Hematopoietic multipotent progenitor cell treated with erythropoietin and hydrocortisone succinate and interleukin-3 and kit ligand, for 17 days (in vitro differentiated cells): ENCODE measurements around the gene CHRNA10.

ENCODE experiments used
- DNase-seq: peaks from one replicate; pipeline ENCODE4 v3.0.0-alpha.2; 2015; ENCODE audit warnings: low spot score

CHRNA10 gene, protein sequence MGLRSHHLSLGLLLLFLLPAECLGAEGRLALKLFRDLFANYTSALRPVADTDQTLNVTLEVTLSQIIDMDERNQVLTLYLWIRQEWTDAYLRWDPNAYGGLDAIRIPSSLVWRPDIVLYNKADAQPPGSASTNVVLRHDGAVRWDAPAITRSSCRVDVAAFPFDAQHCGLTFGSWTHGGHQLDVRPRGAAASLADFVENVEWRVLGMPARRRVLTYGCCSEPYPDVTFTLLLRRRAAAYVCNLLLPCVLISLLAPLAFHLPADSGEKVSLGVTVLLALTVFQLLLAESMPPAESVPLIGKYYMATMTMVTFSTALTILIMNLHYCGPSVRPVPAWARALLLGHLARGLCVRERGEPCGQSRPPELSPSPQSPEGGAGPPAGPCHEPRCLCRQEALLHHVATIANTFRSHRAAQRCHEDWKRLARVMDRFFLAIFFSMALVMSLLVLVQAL

DNA sequence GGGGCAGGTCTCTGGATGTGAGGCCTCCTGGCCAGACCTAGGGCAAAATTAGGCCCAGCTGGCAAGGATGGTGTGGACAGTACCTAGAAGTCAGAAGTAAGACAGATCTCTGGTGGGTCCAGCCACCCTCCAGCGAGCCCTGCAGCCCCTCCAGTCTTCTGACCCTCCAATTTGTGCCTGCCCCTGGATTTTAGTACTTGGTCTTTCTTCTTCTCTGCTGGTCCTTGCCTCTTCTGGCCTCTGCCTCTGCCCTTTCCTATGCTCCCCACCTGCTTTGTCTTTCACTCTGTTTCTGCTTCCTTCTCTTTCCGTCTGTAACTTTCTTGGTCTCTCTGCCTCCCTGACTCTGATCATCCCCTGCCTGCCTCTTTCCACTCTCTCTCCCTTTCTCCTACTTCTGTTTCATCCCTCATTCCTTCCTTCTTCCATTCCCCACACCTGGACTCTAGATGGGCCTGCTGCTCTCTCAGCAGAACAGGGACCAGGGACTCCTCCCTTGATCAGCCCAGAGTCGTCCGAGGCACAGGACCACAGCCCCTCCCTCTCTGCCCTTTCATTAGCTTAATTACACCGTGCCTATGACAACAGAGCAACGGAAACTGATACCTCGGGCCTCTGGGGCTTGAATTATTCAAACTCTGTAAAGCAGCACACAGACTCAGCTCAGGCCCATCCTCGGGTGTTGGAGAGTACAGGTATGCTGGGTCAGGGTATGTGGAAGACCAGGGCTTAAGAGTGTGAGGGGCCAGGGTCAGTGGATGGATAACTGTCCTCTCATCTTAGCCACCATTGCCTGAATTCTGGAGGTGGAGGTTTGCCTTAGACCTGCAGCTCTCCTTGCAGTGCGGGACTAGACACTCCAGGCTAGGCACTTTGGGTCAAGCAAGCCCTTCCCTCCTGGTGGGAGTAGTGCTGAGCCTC, at the start of gene CHRNA10:
Gene CHRNA10, minus strand, starts transcription at position 51 of the 921 bp plus-strand sequence. CDS start 72 bp downstream, outside the sequence.
- no peak for DNase-seq

DNA sequence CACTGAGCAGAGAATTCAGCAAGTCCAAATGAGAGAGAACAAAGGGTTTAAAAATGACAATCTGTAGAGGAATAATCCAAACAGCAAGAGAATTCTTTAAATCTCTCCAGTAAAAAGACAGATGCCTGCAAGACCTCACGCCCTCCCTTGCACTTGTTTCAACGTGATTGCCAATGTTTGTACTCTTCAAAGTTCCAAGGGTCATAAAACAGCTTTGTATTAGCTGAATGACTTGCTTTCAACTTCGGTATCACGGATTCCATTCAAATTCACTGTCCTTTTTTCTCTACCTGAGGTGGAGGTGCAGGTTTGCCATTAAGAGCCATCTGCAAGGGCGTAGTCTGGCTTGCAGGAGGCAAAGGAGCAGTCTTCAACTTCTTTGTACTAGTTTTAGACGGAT, 41.1 kb upstream of the CHRNA10 start:
- no peak for DNase-seq

DNA sequence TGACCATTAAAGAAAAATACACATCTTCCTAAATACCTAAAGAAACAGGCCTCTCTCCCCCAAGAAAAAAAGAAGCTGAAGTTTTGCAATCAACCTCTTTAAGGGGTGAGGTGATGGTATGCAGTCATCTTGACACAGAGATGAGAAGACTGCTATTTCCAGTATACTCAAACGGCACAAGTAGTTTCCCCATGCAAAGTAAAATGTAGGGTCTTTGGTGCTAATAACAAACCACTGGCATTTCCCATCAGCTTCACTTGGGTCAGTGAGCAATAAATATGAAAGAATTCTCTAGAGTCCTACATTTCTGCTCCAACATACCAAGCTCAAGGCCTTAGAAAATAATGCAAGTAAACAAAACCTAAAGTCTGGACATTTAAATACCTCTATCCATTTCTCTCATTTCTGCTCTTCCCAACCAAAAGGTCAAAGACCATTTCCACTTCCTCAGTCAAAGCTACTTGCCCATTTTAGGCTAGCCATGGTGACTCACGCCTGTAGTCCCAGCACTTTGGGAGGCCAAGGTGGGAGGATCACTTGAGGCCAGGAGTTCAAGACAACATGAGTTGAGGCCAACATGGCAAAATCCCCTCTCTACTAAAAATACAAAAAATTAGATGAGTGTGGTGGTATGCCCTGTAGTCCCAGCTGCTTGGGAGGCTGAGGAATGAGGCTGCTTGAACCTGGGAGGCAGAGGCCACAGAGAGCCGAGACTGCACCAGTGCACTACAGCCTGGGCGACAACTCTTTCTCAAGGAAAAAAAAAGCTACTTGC, 39.5 kb upstream of the CHRNA10 start:
- no peak for DNase-seq

GRCh38 chr11:3709977-3710376, 38.8 kb upstream of the CHRNA10 start:
- no peak for DNase-seq

GRCh38 chr11:3707176-3707575, 36.0 kb upstream of the CHRNA10 start:
- DNase-seq: no peak

GRCh38 chr11:3703383-3703782, 32.2 kb upstream of the CHRNA10 start:
- no peak for DNase-seq

GRCh38 chr11:3700910-3701309, 29.7 kb upstream of the CHRNA10 start:
- DNase-seq: no peak

- DNase-seq: no peak
These were observed 29.2 kb upstream of the CHRNA10 start for GRCh38 chr11:3700410-3700809.

- no peak for DNase-seq
These were observed 15.6 kb upstream of the CHRNA10 start for GRCh38 chr11:3686751-3687150.

GRCh38 chr11:3685923-3686322, 14.7 kb upstream of the CHRNA10 start:
- no peak for DNase-seq

GRCh38 chr11:3684819-3685172, 13.6 kb upstream of the CHRNA10 start:
- DNase-seq: no peak

GRCh38 chr11:3684129-3684818, 13.1 kb upstream of the CHRNA10 start:
- no peak for DNase-seq

DNA sequence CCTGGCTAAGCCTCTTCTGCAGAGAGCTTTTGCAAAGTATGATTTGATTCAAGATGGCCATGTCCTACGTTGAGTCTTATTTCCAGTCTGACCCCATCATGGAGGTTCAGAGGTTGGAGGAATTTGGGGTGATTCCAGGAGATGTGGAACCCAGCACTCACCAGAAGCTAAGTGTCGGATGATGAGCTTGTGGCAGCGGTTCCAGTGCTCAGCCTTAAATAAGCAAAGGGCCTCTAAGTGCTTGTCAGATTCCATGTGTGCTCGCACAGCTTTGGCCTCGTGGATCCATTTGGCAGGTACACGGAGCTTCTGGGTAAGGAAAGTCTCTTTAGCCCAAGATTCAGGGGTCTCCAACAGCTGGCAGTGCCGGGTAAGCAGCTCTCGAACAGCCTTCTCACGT, 11.9 kb upstream of the CHRNA10 start:
- no peak for DNase-seq

- DNase-seq: no peak
These were observed 7.9 kb upstream of the CHRNA10 start for GRCh38 chr11:3679077-3679476.

- DNase-seq: no peak
These were observed 4.8 kb upstream of the CHRNA10 start for GRCh38 chr11:3675971-3676370.

DNA sequence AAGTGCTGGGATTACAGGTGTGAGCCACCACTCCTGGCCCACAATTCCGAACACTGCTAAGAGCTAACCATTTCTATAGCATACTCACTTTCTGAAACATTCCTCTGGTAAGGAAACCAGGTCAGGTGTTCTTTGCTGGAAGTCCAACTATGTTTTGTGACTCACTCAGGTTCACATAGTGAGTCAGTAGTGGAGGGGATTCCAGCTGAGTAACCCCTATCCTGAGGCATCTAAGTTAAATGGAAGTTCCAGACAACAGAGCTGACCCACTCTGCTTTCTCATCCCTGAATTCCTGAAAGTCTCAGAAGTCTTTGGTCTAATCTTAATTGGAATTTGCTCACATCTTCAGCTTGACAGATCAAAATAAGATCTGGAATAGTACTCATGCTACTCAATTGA, 3.0 kb upstream of the CHRNA10 start:
- DNase-seq: no peak

DNA sequence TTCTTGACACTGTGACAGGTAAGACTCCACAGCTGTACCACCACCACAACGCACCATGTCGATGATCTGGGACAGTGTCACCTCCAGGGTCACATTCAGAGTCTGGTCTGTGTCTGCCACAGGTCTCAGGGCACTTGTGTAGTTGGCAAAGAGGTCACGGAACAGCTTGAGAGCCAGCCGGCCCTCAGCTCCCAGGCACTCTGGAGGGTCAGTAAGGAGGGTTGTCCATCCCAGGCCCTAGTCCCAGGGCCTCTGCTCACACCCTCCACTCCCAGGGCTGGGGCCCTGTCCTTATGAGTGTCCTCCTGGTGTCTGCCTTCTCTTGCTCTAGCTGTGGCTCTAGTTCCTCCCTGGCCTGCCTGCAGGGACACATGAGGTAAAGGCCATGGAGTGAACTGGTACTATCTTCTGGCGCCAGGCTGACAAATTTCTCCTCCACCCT, 1.4 kb downstream of the CHRNA10 start:
- no peak for DNase-seq

GRCh38 chr11:3669128-3669527, 2.1 kb downstream of the CHRNA10 start:
- DNase-seq: no peak

GRCh38 chr11:3667149-3668035, 3.8 kb downstream of the CHRNA10 start:
- no peak for DNase-seq

GRCh38 chr11:3666023-3666530, 5.1 kb downstream of the CHRNA10 start:
- no peak for DNase-seq
